Right cardiac atrium (tissue), 5 donors: Measurements from ENCODE around the gene NDST3. TPM values are rescaled to one million over a fixed set of nuclear protein-coding genes. Genes with fewer than 3 reads are reported as not detected.

ENCODE experiments used
- ATAC-seq, 2 donors: fragments of 200-7000 bp; cut with Tn5 transposase; one replicate each; pipeline versions ENCODE4 v1.8.0 to v1.9.1; 2020; ENCODE audit warnings: moderate library complexity in 2 of 2, mild to moderate bottlenecking in 1 of 2
- DNase-seq, 3 donors: peaks; one replicate each; pipeline ENCODE4 v3.0.0-alpha.2; 2020
- H3K27ac ChIP-seq: one replicate; pipeline ENCODE4 v1.5.1; 2013; ENCODE audit warnings: mild to moderate bottlenecking, low read length, control low read depth, moderate library complexity
- H3K27me3 ChIP-seq: one replicate; pipeline ENCODE4 v1.6.1; 2013; ENCODE audit not compliant: control insufficient read depth, insufficient read depth
- H3K4me1 ChIP-seq: one replicate; pipeline ENCODE4 v1.6.1; 2013; ENCODE audit warnings: low read length; ENCODE audit not compliant: control insufficient read depth, insufficient read depth
- H3K4me3 ChIP-seq: one replicate; pipeline ENCODE4 v1.5.1; 2013; ENCODE audit warnings: low read length, control low read depth
- H3K9me3 ChIP-seq: one replicate; pipeline ENCODE4 v1.6.1; 2013; ENCODE audit warnings: low read length; ENCODE audit not compliant: control insufficient read depth
- WGBS: extraction: QIAGEN DNeasy Blood & Tissue Kit; methylation state at CpG from one replicate; pipeline ENCODE4 v1.1.7; 2013; 5-methylcytosine and 5-hydroxymethylcytosine counted together
- intact Hi-C, 4 donors: fragments of 100-400 bp; cut with DNase I; formaldehyde crosslinking; loops; one replicate each; pipeline versions ENCODE4 v1.11.0 to v1.14.0; 2022 to 2023
- polyA plus RNA-seq: library from polyadenylated mRNA; stranded (reverse); fragments of 200-250 nt; gene quantifications from one replicate; pipeline ENCODE4 v1.2.3, GENCODE V29; 2013
- total RNA-seq, 4 donors: library from RNA; stranded (reverse); fragmentation: NEBNext Ultra II Directional; extraction: Animal tissue kit (Norgen Biotek cat#: 25700); gene quantifications; one replicate each; pipeline ENCODE4 v1.2.1, GENCODE V29; 2021
- donor health status: healthy with polysubstance abuse.
- donor health status: DM: no; HTN: yes; CAD: no.
- donor health status: DM: no; HTN: no; CAD: no.
- donor health status: DM: no; HTN: yes; CAD: no; lungs with severe emphysema.
- donor health status: DM: yes; HTN: yes; CAD: no.

NDST3 gene
- total and polyA plus RNA-seq, 5 donors, result 0.02 to 0.20 TPM; not detected in 3

GRCh38 chr4:118081434-118081833 is 47.1 kb downstream of the NDST3 start:
- intact Hi-C loops, result no loop called here
- no peak for DNase-seq
- H3K4me1 ChIP-seq, result no peaks in the 10 kb centered on the region
- no peak for ATAC-seq
- no peak overlapping the region for H3K4me3 ChIP-seq
- no peaks in the 10 kb centered on the region for H3K9me3 ChIP-seq
- no peaks in the 10 kb centered on the region for H3K27me3 ChIP-seq
- no peak overlapping the region for H3K27ac ChIP-seq

- Histone ChIP-seq H3K4me1 (no peaks in the 10 kb centered on the region), H3K27ac (no peak overlapping the region), H3K27me3 (no peaks in the 10 kb centered on the region), H3K9me3 (no peaks in the 10 kb centered on the region), H3K4me3 (no peak overlapping the region)
- ATAC-seq (no peak), DNase-seq (no peak)
- intact Hi-C loops, result no loop called here
- WGBS, result 67% methylated on average over 1 of the region's 1 CpG
Measured at GRCh38 chr4:118082182-118082581, 47.9 kb downstream of the NDST3 start.

GRCh38 chr4:118085700-118086099 is 51.4 kb downstream of the NDST3 start:
- ATAC-seq (no peak), DNase-seq (no peak)
- no peaks in the 10 kb centered on the region for H3K4me1 ChIP-seq
- 94% methylated on average over 4 of the region's 4 CpGs for WGBS
- intact Hi-C loops, result no loop called here
- no peaks in the 10 kb centered on the region for H3K27me3 ChIP-seq
- H3K4me3 ChIP-seq, result no peak overlapping the region
- no peaks in the 10 kb centered on the region for H3K9me3 ChIP-seq
- H3K27ac ChIP-seq, result no peak overlapping the region

- intact Hi-C loops, result no loop called here
- no peak overlapping the region for H3K27ac ChIP-seq
- DNase-seq (no peak), ATAC-seq (no peak)
- 74% methylated on average over 3 of the region's 3 CpGs for WGBS
- H3K9me3 ChIP-seq, result no peaks in the 10 kb centered on the region
- H3K27me3 ChIP-seq, result no peaks in the 10 kb centered on the region
- no peaks in the 10 kb centered on the region for H3K4me1 ChIP-seq
- no peak overlapping the region for H3K4me3 ChIP-seq
Measured at GRCh38 chr4:118086344-118086743, 52.1 kb downstream of the NDST3 start.

GRCh38 chr4:118087366-118087765 is 53.1 kb downstream of the NDST3 start:
- Histone ChIP-seq H3K4me1 (no peaks in the 10 kb centered on the region), H3K9me3 (no peaks in the 10 kb centered on the region), H3K27ac (no peak overlapping the region), H3K4me3 (no peak overlapping the region), H3K27me3 (no peaks in the 10 kb centered on the region)
- DNase-seq, result no peak
- intact Hi-C loops, result no loop called here
- no peak for ATAC-seq

GRCh38 chr4:118099106-118099505 is 64.8 kb downstream of the NDST3 start:
- no peak for ATAC-seq
- H3K4me3 ChIP-seq, result no peak overlapping the region
- H3K4me1 ChIP-seq, result no peaks in the 10 kb centered on the region
- no peak overlapping the region for H3K27ac ChIP-seq
- intact Hi-C loops, result no loop called here
- no peak for DNase-seq
- no peaks in the 10 kb centered on the region for H3K27me3 ChIP-seq
- 74% methylated on average over 3 of the region's 3 CpGs for WGBS
- no peaks in the 10 kb centered on the region for H3K9me3 ChIP-seq

- Histone ChIP-seq H3K9me3 (no peaks in the 10 kb centered on the region), H3K27me3 (no peaks in the 10 kb centered on the region), H3K4me1 (no peaks in the 10 kb centered on the region), H3K27ac (no peak overlapping the region), H3K4me3 (no peak overlapping the region)
- WGBS, result 60% methylated on average over 2 of the region's 2 CpGs
- no peak for DNase-seq
- ATAC-seq, result no peak
- intact Hi-C loops, result no loop called here
Measured at GRCh38 chr4:118102195-118102594, 67.9 kb downstream of the NDST3 start.

- ATAC-seq, result no peak
- Histone ChIP-seq H3K4me1 (no peaks in the 10 kb centered on the region), H3K27me3 (no peaks in the 10 kb centered on the region), H3K4me3 (no peak overlapping the region), H3K27ac (no peak overlapping the region), H3K9me3 (no peaks in the 10 kb centered on the region)
- intact Hi-C loops, result no loop called here
- 41% methylated on average over 2 of the region's 2 CpGs for WGBS
- DNase-seq, result no peak
Measured at GRCh38 chr4:118112117-118113046, 78.1 kb downstream of the NDST3 start.

- DNase-seq, result no peak
- 6% methylated on average over 2 of the region's 2 CpGs for WGBS
- Histone ChIP-seq H3K27me3 (no peaks in the 10 kb centered on the region), H3K4me1 (no peaks in the 10 kb centered on the region), H3K27ac (no peak overlapping the region), H3K9me3 (no peaks in the 10 kb centered on the region), H3K4me3 (no peak overlapping the region)
- no peak for ATAC-seq
- intact Hi-C loops, result no loop called here
Measured at GRCh38 chr4:118113220-118113619, 78.9 kb downstream of the NDST3 start.

GRCh38 chr4:118114720-118115119 is 80.4 kb downstream of the NDST3 start:
- 93% methylated on average over 3 of the region's 3 CpGs for WGBS
- no peaks in the 10 kb centered on the region for H3K9me3 ChIP-seq
- H3K27ac ChIP-seq, result no peak overlapping the region
- DNase-seq (no peak), ATAC-seq (no peak)
- H3K27me3 ChIP-seq, result no peaks in the 10 kb centered on the region
- no peak overlapping the region for H3K4me3 ChIP-seq
- H3K4me1 ChIP-seq, result no peaks in the 10 kb centered on the region
- intact Hi-C loops, result no loop called here

- no peak for ATAC-seq
- WGBS, result 49% methylated on average over 5 of the region's 5 CpGs
- no peaks in the 10 kb centered on the region for H3K4me1 ChIP-seq
- H3K27ac ChIP-seq, result no peak overlapping the region
- intact Hi-C loops, result no loop called here
- no peak for DNase-seq
- no peaks in the 10 kb centered on the region for H3K27me3 ChIP-seq
- H3K4me3 ChIP-seq, result no peak overlapping the region
- H3K9me3 ChIP-seq, result no peaks in the 10 kb centered on the region
Measured at GRCh38 chr4:118120120-118120760, 86.0 kb downstream of the NDST3 start.
